WERI-Rb-1 (cell line): ENCODE measurements around the gene GNG12.
A peak's percentile ranks its signal among the peaks of the same experiment; 100 is the strongest.

Source experiments
- DNase-seq: peaks from one replicate; pipeline ENCODE4 v3.0.0-alpha.2; 2020
- H3K27ac ChIP-seq: fragments of 250-450 bp; sonication (Bioruptor Pico); 2 replicates; pipeline ENCODE4 v1.5.1; 2020; ENCODE audit warnings: mild to moderate bottlenecking, moderate library complexity
- H3K27me3 ChIP-seq: fragments of 250-450 bp; sonication (Bioruptor Pico); 2 replicates; pipeline ENCODE4 v1.5.1; 2021; ENCODE audit warnings: mild to moderate bottlenecking, low read depth, moderate library complexity; ENCODE audit not compliant: insufficient read depth, severe bottlenecking
- H3K36me3 ChIP-seq: fragments of 250-450 bp; sonication (Bioruptor Pico); 2 replicates; pipeline ENCODE4 v1.5.1; 2020; ENCODE audit warnings: mild to moderate bottlenecking, moderate library complexity
- H3K4me3 ChIP-seq: 2 replicates; pipeline ENCODE4 v1.5.1; 2011; ENCODE audit warnings: low read depth, mild to moderate bottlenecking, control low read depth, low read length
- H3K9me3 ChIP-seq: fragments of 250-450 bp; sonication (Bioruptor Pico); 2 replicates; pipeline ENCODE4 v1.5.1; 2021; ENCODE audit warnings: mild to moderate bottlenecking, moderate library complexity; ENCODE audit not compliant: severe bottlenecking
- TF ChIP-seq, protein P1 (sequence below): IDR thresholded peaks from 2 replicates; pipeline ENCODE4 v1.5.1; 2011; ENCODE audit warnings: low read depth, mild to moderate bottlenecking, control low read depth, inconsistent platforms, low read length

GNG12 gene

DNA sequence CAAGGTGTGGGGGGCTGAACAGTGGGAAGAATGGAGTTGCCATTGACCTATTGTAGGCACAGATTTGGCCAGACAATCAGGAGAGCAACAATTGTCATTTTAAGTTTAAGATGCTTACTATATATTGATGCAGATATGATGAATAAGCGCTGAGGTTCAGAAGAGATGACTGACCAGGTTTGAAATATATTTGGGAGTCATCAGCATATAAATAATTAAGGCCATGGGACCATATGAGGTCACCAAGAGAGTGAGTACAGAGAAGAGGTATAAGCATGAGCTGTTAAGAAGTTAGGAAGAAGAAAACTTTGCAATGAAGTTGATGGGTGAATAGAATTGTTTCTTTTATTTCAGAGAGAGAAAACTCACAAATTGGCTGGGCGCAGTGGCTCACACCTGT, 152.8 kb downstream of the GNG12 start:
- Histone ChIP-seq H3K4me3 (no peak overlapping the region), H3K27ac (no peak overlapping the region), H3K36me3 (peaks cover 3% of the 10 kb centered on the region), H3K27me3 (no peaks in the 10 kb centered on the region), H3K9me3 (no peaks in the 10 kb centered on the region)
- DNase-seq, result no peak
- TF ChIP-seq, protein P1, sequence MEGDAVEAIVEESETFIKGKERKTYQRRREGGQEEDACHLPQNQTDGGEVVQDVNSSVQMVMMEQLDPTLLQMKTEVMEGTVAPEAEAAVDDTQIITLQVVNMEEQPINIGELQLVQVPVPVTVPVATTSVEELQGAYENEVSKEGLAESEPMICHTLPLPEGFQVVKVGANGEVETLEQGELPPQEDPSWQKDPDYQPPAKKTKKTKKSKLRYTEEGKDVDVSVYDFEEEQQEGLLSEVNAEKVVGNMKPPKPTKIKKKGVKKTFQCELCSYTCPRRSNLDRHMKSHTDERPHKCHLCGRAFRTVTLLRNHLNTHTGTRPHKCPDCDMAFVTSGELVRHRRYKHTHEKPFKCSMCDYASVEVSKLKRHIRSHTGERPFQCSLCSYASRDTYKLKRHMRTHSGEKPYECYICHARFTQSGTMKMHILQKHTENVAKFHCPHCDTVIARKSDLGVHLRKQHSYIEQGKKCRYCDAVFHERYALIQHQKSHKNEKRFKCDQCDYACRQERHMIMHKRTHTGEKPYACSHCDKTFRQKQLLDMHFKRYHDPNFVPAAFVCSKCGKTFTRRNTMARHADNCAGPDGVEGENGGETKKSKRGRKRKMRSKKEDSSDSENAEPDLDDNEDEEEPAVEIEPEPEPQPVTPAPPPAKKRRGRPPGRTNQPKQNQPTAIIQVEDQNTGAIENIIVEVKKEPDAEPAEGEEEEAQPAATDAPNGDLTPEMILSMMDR, result no peak

DNA sequence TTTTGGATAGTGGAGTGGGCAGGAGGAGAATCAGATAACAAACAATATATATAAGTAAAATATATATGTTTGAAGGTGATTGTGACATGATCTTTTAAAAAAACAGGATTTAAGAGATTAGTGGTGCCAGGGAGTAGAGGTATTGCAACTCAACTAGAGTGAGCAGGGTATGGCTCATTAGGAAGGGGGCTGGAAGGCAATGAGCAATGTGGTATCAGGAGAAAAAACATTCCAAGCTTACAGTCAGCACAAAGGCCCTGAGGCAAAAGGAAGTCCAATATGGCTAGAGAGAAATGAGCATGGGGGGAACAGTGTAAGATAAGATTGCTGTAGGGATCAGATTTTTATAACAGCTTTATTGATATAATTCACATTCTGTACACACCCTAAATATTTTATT, 153.6 kb downstream of the GNG12 start:
- Histone ChIP-seq H3K4me3 (no peak overlapping the region), H3K36me3 (no peaks in the 10 kb centered on the region), H3K27ac (no peak overlapping the region), H3K27me3 (no peaks in the 10 kb centered on the region), H3K9me3 (no peaks in the 10 kb centered on the region)
- TF ChIP-seq, protein P1, result no peak
- no peak for DNase-seq

DNA sequence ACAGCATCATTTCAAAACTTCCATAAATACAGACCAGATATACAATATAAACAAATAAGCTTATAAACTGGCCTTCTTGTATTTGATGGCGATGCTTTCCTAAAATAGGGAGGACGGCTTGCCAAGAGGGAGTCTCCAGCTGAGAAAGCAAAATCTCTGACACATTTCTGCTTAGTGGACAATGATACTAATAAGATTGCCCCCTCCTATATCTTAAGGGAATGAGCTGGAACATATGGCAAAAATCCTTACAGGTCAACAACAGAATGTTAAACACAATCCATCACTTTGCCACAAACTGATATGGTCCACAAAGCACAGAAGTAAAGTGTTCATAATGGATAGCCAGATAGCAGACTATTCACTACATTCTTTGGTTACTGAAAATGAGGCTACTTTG, 155.3 kb downstream of the GNG12 start:
- H3K9me3 ChIP-seq, result no peaks in the 10 kb centered on the region
- no peaks in the 10 kb centered on the region for H3K27me3 ChIP-seq
- peak overlapping the region; percentile 79 for H3K27ac ChIP-seq
- TF ChIP-seq, protein P1, result no peak
- H3K36me3 ChIP-seq, result no peaks in the 10 kb centered on the region
- DNase-seq, result no peak
- H3K4me3 ChIP-seq, result no peak overlapping the region

DNA sequence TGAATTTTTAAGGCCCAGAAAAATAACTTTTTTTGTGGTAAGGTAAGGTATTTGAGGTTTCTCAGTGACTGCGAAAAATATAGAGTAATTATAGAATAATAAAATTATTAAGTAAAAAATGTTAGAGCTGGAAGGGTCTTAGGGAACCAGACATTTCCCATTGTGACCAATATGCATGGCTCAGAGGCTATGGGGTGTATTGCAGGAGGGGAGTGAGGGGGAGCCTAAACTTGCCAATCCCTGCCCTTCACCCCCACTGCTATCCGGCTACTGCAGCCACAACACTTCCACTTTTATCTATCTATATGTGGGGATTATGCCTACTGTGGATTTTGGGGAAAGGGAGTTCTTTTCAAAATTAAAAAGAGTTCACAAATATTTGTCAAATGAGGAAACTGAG, 155.9 kb downstream of the GNG12 start:
- H3K4me3 ChIP-seq, result no peak overlapping the region

GRCh38 chr1:67676946-67677345, 156.3 kb downstream of the GNG12 start:
- peak overlapping the region; percentile 79 for H3K27ac ChIP-seq
- no peak overlapping the region for H3K4me3 ChIP-seq
- H3K36me3 ChIP-seq, result no peaks in the 10 kb centered on the region
- no peaks in the 10 kb centered on the region for H3K9me3 ChIP-seq
- no peaks in the 10 kb centered on the region for H3K27me3 ChIP-seq
- no peak for DNase-seq
- TF ChIP-seq, protein P1, result 0 out of 2 replicates have a peak, but pooled peaks have one; percentile 4

More for the DNA sequence above, 155.9 kb downstream of the GNG12 start:
- H3K27ac ChIP-seq, result peak overlapping the region; percentile 79
- no peaks in the 10 kb centered on the region for H3K27me3 ChIP-seq
- no peaks in the 10 kb centered on the region for H3K36me3 ChIP-seq
- H3K9me3 ChIP-seq, result no peaks in the 10 kb centered on the region
- TF ChIP-seq, protein P1, result no peak
- DNase-seq, result no peak

DNA sequence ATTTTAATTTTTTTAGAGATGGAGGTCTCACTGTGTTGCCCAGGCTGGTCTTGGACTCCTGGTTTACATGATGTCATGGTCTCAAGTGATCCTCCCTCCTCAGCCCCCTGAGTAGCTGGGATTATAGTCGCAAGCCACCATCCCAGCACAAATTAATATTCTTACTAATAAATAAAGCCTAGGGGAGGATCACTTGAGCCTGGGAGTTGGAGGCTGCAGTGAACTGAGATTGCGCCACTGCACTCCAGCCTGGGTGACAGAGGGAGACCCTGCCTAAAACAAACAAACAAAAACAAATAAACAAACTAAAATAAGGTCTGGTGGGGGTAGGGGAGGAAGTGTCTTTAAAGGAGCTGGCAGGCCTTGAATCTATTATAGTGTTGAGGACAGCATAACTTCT, 157.0 kb downstream of the GNG12 start:
- no peak for DNase-seq
- Histone ChIP-seq H3K4me3 (no peak overlapping the region), H3K36me3 (no peaks in the 10 kb centered on the region), H3K27ac (peak overlapping the region; percentile 79), H3K9me3 (no peaks in the 10 kb centered on the region), H3K27me3 (no peaks in the 10 kb centered on the region)
- TF ChIP-seq, protein P1, result no peak
